Measurements from ENCODE around the gene LAIR2.

GRCh38 chr19:54534156-54534555 is 31.5 kb downstream of the LAIR2 start:
- TF ChIP-seq CTCF (IDR thresholded peaks at IDR 0.05 in 2 of 3, conservative IDR thresholded peaks at IDR 0.05 in 1 of 3; ENCODE audit: borderline replicate concordance in 1 of 3, insufficient read depth in 1 of 3, low read depth in 2 of 3, low read length in 2 of 3) (no peak), POLR2A (IDR thresholded peaks at IDR 0.05; ENCODE audit: borderline replicate concordance, extremely low read depth, insufficient read depth, insufficient read length) (no peak), REST (IDR thresholded peaks at IDR 0.05; ENCODE audit: low read depth) (no peak), ATF3 (IDR thresholded peaks at IDR 0.05) (no peak), SP1 (IDR thresholded peaks at IDR 0.05; ENCODE audit: low read depth) (no peak)

All from HCT116 (cell line).